Kidney epithelial cell (primary cell): Measurements from ENCODE around the gene JUN. TPM values are rescaled to one million over a fixed set of nuclear protein-coding genes. Genes with fewer than 3 reads are reported as not detected.

Experiments used
- DNase-seq: peaks from one replicate; pipeline ENCODE4 v3.0.0-alpha.2; 2010; ENCODE audit warnings: low read depth
- H3K27me3 ChIP-seq: 2 replicates; pipeline ENCODE4 v1.6.0; 2011; ENCODE audit warnings: low read length; ENCODE audit not compliant: control insufficient read depth, insufficient read depth
- H3K36me3 ChIP-seq: 2 replicates; pipeline ENCODE4 v1.5.1; 2011; ENCODE audit warnings: low read length; ENCODE audit not compliant: control insufficient read depth, insufficient read depth
- H3K4me3 ChIP-seq: 2 replicates; pipeline ENCODE4 v1.5.1; 2011; ENCODE audit warnings: low read depth, mild to moderate bottlenecking, control low read depth, low read length
- total RNA-seq: library from RNA; depleted of rRNA; stranded (reverse); fragments of >200 nt; gene quantifications from 2 replicates; pipeline ENCODE4 v1.2.3, GENCODE V29; 2015
- TF ChIP-seq, protein P1 (sequence below): IDR thresholded peaks from 2 replicates; pipeline ENCODE4 v1.5.1; 2011; ENCODE audit warnings: mild to moderate bottlenecking, moderate library complexity, low read length, control low read depth, inconsistent platforms; ENCODE audit not compliant: insufficient read depth, poor library complexity, severe bottlenecking

Gene JUN
- total RNA-seq, 1 donor from 2014 or later: 67.8 TPM

DNA sequence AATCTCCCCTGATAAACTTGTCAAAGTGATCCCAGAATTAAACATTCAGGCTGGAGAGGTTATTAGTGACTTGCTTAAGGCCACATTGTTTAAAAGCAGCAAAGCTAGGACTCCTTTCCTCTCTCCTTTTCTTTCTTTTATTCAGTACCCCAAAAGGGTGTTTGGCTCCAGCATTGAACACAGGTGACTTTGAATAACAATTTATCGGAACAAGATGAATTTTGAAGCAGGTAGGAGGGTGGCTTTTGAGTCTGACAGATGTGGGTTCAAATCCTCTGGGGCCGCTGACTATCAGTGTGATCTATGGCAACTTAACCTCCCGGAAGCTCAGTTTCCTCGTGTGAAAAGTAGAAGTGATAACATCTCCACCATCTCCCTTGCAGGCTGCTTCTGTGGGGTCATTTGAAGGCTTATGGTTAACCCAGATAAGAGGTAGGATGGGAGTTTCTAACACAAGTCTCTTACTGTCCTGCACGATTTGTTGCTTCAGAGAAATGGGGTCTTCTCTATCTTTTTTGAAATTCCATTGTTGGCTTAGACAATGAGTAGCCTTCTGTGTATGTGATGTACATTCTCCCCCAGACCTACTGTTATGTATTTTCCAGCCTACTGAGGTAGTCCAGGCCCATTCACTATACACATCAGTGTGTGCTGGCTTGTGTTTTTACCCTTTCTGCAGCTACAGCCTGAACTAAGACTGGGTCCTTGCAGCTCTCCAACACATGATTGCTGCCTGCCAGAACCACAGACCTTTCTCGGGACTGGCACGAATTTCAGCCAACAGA is 29.0 kb downstream of the JUN start:
- no peaks in the 10 kb centered on the region for H3K27me3 ChIP-seq
- H3K4me3 ChIP-seq: no peak overlapping the region
- DNase-seq: no peak
- no peaks in the 10 kb centered on the region for H3K36me3 ChIP-seq
- TF ChIP-seq, protein P1, sequence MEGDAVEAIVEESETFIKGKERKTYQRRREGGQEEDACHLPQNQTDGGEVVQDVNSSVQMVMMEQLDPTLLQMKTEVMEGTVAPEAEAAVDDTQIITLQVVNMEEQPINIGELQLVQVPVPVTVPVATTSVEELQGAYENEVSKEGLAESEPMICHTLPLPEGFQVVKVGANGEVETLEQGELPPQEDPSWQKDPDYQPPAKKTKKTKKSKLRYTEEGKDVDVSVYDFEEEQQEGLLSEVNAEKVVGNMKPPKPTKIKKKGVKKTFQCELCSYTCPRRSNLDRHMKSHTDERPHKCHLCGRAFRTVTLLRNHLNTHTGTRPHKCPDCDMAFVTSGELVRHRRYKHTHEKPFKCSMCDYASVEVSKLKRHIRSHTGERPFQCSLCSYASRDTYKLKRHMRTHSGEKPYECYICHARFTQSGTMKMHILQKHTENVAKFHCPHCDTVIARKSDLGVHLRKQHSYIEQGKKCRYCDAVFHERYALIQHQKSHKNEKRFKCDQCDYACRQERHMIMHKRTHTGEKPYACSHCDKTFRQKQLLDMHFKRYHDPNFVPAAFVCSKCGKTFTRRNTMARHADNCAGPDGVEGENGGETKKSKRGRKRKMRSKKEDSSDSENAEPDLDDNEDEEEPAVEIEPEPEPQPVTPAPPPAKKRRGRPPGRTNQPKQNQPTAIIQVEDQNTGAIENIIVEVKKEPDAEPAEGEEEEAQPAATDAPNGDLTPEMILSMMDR: no peak

DNA sequence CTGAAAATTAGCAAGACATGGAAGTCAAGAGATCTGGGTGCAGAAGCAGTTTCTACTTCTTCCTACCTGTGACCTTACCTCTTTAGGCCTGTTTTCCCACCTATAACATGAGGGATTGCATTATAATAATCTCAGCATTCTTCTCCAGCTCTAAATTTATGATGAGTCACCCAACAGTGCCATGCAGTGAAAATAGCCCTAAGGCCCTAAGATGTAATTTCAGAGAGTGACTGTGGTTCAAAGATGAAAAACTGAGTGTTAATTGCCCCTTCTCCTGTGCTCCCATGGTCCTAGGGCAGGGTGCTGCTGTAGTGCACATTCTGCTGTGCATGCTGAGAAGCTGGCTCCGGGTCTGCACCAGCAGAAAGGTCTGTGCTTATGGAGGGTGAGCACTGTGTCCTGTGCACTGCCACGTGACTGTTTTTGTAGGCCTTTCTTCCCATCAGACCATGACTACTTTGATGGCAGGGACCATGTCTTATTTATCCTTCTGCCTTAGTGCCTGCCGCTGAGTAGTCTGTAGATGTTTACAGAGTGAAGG is 29.7 kb downstream of the JUN start:
- Histone ChIP-seq H3K36me3 (no peaks in the 10 kb centered on the region), H3K4me3 (no peak overlapping the region), H3K27me3 (no peaks in the 10 kb centered on the region)
- TF ChIP-seq, protein P1: no peak
- DNase-seq: no peak

DNA sequence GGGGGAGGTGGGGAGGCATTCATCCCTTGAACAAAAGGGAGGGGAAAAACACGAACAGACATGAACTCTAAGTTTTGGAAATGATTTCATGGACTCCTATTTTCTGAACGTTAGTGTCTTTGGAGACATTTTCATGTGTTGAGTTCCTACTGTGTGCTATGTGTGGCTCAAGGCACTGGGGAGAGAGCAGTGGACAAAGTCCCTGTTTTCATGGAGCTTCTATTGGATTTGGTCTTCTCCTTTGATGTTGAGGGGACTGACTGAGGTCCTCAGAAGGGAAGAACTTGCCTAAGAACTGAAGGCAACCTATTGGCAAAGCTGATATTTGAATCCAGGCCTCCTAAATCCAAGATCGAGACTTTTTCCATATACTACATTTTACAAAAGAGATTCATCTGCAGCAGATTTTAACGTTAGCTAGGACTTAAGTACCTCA is 30.4 kb downstream of the JUN start:
- H3K27me3 ChIP-seq: no peaks in the 10 kb centered on the region
- DNase-seq: no peak
- no peaks in the 10 kb centered on the region for H3K36me3 ChIP-seq
- no peak overlapping the region for H3K4me3 ChIP-seq
- TF ChIP-seq, protein P1: no peak

DNA sequence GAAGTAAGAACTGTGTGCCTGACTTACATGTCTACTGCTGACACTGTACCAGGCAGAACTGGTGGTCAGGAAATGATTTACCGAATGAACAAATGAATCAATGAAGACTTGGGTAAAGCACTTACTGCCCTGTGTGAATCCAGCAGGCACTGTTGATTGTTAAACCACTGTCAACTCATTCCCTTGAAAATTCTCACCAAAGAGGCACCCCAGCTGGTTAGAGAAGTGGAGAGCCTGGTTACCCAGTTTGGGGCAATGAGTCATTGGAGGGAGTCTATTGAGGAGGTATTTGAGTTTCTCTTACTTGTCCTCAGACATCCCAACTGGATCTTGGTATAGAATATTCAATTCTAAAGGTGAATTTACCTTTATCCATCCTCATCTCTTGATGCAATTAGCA is 34.2 kb downstream of the JUN start:
- H3K27me3 ChIP-seq: no peaks in the 10 kb centered on the region
- H3K4me3 ChIP-seq: no peak overlapping the region
- no peaks in the 10 kb centered on the region for H3K36me3 ChIP-seq
- TF ChIP-seq, protein P1: no peak
- no peak for DNase-seq

DNA sequence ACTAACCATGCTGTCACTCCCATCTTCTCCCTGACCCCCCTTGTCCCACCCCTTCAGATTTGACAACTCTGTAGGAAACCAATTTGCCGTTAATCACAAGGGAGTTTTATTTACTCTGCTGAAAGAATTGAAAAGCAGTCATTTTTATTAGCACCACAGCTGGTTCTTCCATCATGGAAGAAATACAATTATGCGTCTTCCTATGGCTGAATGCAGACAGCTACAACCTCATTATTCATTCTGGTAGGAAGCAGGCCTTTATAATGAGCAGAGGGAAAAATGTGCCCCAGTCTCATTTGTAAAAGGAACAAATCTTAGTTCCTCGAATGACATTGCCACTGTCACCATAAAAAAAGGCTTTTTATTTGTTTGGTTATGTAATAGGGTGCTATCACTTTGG is 35.2 kb downstream of the JUN start:
- TF ChIP-seq, protein P1: no peak
- Histone ChIP-seq H3K4me3 (no peak overlapping the region), H3K36me3 (no peaks in the 10 kb centered on the region), H3K27me3 (no peaks in the 10 kb centered on the region)
- no peak for DNase-seq
